Measurements from ENCODE around the gene SCGB2B2. TPM values are rescaled to one million over a fixed set of nuclear protein-coding genes. Genes with fewer than 3 reads are reported as not detected.
"Not testable (repeated sequence)": the region's sequence is repeated elsewhere in the genome, so short reads cannot be mapped to it uniquely, and the experiment has no call there.

Gene SCGB2B2
- total RNA-seq, 1 donor from 2014 or later, result 0.89 TPM

DNA sequence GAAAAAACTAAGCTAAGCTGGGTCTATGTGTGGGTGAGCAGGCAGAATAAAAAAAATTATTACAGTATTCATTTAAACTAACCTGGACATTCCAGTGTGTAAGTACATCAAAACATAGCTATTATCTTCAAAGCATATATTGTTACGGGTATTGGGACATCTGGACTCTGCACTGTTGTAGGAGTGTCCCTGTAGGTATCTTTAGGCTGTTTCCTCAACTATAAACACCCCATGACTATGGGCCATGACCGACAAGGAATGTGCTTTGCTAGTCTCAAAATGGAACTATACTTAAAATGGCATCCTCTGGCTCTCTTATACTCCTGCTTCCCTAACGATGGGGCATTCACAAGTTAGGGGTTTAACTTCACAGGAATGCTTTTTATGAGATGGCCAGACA lies 3.4 kb downstream of the SCGB2B2 start:
- no peak for DNase-seq
- intact Hi-C loops (cut with micrococcal nuclease), result no loop called here
- no peak for ATAC-seq

DNA sequence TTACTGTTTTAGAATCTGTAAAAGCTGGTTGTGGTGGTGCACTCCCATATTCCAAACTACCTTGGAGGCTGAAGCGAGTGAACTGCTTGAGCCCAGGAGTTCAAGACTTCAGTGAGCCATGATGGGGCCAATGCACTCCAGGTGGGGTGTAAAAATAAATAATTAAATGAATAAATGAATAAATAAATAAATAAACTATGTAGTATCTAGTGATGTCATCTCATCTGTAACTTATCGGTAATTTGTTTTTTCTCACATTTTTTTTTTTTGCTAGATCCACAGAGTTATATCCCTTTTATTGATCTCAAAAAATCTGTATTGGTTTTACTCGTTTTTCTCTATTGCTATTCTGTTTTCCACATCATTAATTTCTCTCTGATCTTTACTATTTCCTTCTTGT lies 5.0 kb downstream of the SCGB2B2 start:
- intact Hi-C loops (cut with micrococcal nuclease), result no loop called here
- ATAC-seq (no peak), DNase-seq (no peak)

DNA sequence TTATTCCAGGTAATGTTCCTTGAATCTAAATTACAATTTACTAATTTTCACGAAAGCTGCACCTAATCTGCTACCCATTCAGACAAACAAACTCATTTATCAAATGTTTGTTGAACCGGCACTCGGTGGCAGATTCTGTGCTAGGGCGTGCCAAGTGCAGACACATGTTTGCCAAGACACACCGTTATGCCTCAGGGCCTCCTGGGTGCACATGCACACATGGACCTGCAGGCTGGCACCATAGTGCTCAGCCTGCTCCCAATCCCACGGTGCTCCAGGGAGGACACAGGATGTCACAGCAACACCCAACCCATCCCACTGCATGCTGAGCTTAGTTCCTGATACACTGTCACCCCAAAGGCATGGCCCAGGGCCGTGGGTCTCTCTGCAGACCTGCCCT lies 7.7 kb downstream of the SCGB2B2 start:
- no peak for DNase-seq
- intact Hi-C loops (cut with micrococcal nuclease), result no loop called here
- ATAC-seq, result peak; percentile 44

DNA sequence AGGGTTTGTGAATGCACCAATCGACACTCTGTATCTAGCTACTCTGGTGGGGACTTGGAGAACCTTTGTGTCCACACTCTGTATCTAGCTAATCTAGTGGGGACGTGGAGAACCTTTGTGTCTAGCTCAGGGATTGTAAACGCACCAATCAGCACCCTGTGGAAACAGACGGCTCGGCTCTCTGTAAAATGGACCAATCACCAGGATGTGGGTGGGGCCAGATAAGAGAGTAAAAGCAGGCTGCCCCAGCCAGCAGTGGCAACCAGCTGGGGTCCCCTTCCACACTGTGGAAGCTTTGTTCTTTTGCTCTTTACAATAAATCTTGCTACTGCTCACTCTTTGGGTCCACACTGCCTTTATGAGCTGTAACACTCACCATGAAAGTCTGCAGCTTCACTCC lies 8.3 kb downstream of the SCGB2B2 start:
- intact Hi-C loops (cut with micrococcal nuclease); ATAC-seq: not testable (repeated sequence)

DNA sequence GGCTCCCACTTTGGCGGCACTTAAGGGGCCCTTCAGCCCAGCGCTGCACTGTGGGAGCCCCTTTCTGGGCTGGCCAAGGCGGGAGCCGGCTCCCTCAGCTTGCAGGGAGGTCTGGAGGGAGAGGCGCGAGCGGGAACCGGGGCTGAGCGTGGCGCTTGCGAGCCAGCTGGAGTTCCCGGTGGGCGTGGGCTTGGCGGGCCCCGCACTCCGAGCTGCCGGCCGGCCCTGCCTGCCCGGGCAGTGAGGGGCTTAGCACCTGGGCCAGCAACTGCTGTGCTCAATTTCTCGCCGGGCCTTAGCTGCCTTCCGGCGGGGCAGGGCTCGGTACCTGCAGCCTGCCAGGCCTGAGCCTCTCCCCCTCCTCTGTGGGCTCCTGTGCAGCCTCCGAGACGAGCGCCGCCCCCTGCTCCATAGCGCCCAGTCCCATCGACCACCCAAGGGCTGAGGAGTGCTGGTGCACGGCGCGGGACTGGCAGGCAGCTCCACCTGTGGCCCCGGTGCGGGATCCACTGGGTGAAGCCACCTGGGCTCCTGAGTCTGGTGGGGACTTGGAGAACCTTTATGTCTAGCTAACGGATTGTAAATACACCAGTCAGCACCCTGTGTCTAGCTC lies 8.8 kb downstream of the SCGB2B2 start:
- intact Hi-C loops (cut with micrococcal nuclease); DNase-seq; ATAC-seq: not testable (repeated sequence)

More for the DNA sequence above, 8.3 kb downstream of the SCGB2B2 start:
- DNase-seq, result not testable (repeated sequence)

DNA sequence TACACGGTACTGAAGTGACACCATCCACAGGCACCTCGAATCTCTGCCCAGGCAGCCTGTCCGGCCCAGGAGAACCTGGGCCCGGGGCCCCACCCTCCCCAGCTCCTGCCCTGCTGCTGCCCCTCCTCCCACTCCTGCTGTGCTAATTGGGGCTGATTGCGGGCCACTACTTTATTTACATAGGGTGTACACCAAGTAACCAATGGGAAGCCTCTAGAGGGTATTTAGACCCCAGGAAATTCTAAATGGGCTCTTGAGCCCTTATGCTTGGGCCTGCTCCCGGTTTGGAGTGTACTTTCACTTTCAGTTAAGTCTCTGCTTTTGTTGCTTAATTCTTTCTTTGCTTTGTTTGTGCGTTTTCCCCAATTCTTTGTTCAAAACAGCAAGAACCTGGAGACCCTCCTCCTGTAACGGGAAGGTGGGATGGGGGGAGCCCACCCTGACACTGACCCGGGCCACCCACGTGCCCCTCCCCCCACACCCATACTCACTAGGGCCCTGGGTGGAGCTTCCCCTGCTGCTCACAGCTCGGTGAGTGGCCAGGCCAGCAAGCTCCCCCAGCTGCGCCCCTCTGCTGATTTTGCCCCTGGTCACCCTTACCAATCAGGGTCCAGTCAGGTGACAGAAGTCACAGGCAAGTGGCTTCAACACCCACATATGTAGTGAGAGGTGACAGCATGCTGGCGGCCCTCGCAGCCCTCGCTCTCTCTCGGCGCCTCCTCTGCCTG lies 9.4 kb downstream of the SCGB2B2 start:
- intact Hi-C loops (cut with micrococcal nuclease), result no loop called here
- ATAC-seq (peak; percentile 30), DNase-seq (no peak)

DNA sequence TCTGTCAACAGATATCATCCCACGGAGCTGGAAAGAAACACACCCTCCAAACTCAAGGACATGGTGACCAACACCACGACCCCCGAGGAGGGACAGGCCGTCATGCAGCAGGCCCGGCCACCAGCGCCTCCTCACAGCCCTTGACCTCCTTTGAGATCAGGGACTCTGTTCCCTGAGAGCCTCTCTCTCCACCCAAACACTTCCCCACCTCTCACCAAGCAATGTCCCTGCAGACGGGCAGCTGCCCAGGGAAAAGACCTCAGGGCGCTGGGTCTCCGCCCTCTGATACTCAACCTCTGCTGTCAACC lies 10.0 kb downstream of the SCGB2B2 start:
- no peak for DNase-seq
- intact Hi-C loops (cut with micrococcal nuclease), result no loop called here
- no peak for ATAC-seq

DNA sequence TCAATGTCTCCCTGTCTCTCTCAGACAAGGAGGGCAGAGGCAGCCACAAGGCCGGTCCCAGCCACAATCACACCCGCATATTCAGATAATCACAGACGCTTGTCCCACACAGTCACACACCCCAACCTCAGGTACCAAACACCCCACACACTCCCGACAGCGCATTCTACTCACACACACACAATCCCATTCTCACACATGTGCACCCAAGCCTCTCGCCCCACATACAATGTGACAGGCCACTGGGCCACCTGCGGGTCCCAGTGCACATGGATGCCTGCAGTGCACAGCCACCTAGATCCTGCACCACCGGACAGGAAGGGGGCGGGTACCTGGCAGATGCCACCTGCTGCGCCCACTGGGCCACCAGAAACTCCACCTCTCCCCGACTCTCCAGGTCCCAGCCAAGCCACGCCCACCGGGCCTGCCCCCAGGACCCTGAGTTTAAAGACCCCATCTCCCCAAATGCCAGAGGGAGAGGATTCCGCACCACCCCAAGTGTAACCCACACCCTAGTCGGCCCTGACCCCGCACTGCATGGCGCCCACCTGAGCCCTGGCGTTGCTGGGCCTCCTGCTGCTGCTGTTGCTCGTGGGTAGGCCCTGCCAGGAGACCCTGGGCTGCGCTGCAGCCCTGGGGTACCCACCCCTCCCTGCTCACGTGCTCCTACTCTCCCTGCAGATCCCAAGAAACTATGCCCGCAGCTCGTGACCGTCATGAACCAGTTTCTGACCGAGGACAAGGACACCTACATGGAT lies 10.6 kb downstream of the SCGB2B2 start:
- DNase-seq (no peak), ATAC-seq (no peak)
- intact Hi-C loops (cut with micrococcal nuclease), result no loop called here

DNA sequence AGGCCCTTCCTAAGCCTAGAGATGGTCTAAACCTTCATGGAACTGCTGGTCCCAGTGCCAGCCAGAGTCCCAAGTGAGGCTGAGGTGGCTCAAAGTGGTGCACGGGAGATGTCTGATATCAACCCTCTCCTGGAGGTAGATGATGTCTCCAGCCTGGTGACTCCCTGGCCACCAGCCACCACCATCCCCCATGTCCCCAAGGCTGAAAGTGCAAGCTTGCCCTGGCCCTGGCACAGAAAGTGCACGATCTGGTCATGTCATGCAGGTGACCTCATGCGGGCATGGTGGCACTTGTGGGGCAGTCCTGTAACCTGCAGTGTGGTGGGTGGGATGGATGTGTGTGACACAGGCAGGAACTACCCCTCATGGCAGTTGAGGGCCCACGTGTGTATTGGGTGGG lies 11.7 kb downstream of the SCGB2B2 start:
- DNase-seq; ATAC-seq; intact Hi-C loops (cut with micrococcal nuclease): not testable (repeated sequence)

DNA sequence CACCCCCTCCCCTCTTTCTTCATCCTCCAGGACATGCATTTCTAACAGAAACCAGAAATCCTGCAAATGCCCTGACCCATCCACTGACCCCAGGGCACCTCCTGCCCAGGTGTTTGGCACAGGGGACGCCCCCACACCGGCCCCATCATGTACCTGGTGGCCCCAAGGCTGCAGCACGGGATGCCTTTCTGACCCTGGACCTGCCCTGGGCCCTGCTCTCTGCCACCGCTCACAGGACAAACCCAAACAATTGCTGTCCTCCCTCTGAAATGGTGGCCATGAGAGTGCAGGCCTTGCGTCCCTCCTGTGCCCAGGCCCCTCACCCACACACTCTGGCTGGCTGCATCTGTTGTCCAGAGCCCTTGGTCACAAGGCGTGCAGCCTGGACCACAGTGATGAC lies 12.1 kb downstream of the SCGB2B2 start:
- no peak for ATAC-seq
- no peak for DNase-seq
- intact Hi-C loops (cut with micrococcal nuclease), result no loop called here

DNA sequence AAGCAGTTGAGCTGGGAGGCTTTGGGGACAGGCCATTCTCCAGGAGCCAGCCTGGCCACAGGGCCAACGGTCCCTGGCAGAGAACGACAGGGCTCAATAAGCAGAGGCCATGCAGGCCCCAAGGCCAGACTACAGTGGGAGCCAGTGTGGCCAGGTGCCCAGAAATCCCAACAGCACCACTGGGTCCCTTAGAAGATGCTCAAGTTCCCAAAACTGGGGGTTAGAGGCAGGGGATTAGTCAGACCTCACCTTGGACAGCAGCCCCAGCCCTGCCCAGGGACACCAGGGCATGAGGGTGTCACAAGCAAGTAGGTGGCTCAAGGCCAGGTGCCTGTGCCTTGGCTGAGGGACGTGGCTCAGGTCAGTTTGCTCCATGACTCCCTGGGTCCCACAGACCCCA lies 12.8 kb downstream of the SCGB2B2 start:
- ATAC-seq, result peak; percentile 71
- intact Hi-C loops (cut with micrococcal nuclease), result no loop called here
- peak; percentile 59 for DNase-seq

DNA sequence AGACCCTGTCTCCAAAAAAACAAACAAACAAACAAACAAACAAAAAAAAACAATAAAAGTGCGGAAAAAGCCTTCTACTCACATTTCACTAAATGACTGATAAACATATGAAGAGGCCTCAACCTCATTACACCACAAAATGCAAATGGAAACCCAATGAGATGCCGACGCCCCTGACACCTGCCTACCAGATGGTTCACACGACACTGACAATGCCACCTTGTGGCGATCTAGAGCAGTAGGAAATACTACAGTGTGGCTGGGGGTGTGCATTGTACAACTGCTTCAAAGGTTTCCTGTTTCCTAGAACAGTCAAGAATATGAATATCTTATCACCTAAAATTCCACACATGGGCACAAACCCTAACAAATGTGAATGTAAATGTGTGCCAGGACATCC lies 14.0 kb downstream of the SCGB2B2 start:
- DNase-seq, result no peak
- peak; percentile 32 for ATAC-seq
- intact Hi-C loops (cut with micrococcal nuclease), result no loop called here

DNA sequence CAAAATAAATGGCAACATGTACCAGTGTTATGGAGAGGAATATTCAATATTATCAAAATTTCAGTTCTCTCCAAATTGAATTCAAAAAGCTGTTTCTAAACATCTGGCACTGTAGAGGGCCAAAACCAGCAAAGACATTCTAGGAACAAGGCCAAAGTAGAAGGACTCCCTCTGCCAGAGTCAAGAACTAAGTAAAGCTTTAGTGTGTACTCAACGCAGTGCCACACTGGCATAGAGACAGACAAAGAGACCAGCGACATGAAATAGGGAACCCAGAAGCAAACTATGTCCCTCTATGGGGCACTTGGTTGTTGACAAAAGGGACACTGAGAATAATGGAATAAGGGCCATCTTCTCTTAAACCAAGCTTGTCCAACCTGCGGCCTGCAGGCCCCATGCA lies 15.6 kb downstream of the SCGB2B2 start:
- intact Hi-C loops (cut with micrococcal nuclease), result no loop called here
- ATAC-seq, result peak; percentile 83
- DNase-seq, result no peak

DNA sequence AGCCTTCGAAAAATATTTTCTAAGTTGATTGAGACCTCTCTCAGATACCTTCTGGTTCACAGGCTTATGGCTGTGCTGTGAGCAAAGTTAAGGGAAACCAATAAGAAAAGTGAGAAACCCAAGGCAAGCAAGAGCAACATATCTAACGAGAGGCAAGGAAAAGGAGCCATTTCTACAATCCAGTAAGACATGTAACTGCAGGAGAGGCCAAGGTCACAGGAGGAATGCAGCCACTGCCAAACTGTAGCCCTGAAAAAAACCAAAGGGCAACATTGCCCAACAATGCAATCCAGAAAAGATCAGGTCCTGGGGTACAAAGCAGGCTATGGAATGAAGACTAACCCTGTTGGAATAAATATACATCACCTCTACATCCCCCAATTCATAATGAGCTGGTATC lies 21.3 kb downstream of the SCGB2B2 start:
- intact Hi-C loops (cut with micrococcal nuclease), result no loop called here

DNA sequence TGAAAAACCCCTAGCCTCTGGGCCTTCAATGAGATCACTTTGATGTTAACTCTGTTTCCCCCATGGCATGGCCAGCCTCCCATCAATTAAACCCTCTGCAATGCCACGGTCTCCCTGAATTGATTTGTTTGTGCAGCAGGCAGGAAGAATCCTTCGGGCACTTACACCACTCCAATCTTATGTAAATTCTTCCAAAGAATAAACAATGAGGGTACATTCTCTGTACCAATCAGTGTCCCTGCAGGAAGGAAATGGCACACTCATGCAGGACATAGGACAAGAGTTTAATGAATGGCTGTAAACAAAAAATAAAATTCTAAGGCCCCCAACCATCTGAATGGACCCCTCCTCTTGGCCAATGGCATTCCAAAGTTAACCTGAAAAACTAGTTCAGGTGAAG lies 22.2 kb downstream of the SCGB2B2 start:
- intact Hi-C loops (cut with micrococcal nuclease), result no loop called here
- DNase-seq (no peak), ATAC-seq (no peak)

More for the DNA sequence above, 21.3 kb downstream of the SCGB2B2 start:
- ATAC-seq, result no peak
- DNase-seq, result no peak

DNA sequence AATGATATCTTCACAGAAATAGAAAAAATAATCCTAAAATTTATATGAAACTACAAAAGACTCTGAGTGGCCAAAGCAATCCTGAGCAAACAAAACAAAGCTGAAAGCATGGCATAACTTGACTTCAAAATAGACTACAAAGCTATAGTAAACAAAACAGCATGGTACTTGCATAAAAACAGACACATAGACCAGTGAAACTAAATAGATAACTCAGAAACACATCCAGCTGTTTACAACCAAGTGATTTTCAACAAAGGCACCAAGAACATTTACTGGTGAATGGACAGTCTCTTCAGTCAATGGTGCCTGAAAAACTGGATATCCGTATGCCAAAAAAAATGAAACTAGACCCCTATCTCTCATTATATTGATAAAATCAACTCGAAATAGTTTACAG lies 25.2 kb downstream of the SCGB2B2 start:
- DNase-seq (no peak), ATAC-seq (no peak)
- intact Hi-C loops (cut with micrococcal nuclease), result no loop called here

DNA sequence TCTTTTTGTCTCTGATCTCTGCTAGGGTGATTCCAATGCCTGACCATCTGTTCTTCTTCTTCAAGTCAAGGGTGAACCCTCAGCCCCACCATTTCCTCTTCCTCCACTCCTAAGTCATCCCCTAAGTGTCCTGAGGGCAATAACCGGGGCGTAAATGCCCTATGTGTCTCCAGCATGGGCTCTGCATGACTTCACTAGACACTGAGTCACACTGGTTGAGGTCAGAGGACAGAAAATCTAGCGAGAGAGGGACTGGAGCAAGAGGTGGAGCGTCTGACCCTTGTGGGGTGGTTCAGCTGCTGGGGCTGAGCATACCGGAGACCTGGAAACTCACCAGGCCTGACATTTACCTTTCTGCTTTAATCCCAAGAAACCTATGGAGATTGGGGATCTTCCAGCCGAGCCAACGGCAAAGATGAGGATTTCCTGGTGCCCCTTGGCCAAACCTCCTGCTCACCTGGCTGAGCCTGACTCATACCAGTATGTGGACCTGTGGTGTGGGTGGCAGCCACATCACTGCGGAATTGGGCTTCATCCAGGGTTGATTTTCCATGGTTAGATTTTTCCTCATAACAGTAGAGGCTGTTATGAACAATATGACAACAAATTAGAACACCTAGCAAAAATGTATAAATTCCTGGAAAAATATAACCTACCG lies 26.9 kb downstream of the SCGB2B2 start:
- ATAC-seq (no peak), DNase-seq (no peak)
- intact Hi-C loops (cut with micrococcal nuclease), result no loop called here

DNA sequence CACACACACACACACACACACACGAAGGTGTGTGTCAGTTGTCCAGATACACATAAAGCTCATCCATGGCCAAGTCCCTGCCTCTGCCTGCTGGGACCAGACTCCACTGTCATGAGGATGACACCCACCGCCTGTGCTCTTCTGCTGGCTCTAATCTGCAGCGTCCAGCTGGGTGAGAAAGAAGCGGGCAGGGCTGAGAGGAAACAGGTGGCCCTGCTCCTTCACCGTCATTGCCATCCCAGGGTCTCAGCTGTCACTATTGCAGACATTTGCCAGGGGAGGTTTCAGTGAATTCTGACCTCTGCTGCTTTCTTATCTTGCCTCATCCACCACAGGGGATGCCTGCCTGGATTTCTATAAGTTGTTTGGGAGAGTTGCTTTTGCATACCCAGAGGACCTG lies 31.4 kb downstream of the SCGB2B2 start:
- ATAC-seq (no peak), DNase-seq (no peak)
- intact Hi-C loops (cut with micrococcal nuclease), result no loop called here

DNA sequence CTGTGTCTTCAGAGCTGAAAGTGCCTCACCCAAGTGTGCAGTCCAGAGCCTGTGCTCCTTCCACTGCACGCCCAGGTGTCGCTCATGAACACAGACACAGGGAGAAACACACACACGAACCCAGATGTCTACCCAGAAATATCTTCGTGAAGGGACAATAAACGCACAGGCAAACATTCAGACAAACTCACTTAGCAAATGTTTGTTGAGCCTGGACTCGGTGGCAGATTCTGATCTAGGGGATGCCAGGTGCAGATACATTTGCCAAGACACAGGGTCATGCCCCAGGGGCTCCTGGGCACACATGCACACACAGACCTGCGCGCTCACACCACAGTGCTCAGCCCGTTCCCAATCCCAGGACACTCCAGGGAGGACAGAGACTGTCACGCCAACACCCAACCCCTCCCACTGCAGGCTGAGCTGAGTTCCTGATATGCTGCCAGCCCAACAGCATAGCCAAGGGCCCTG lies 31.9 kb downstream of the SCGB2B2 start:
- DNase-seq (no peak), ATAC-seq (peak; percentile 61)
- intact Hi-C loops (cut with micrococcal nuclease), result loop anchor here (5.0 kb wide), 1 partner anchor 67 kb away; no protein-coding TSS in a partner anchor

DNA sequence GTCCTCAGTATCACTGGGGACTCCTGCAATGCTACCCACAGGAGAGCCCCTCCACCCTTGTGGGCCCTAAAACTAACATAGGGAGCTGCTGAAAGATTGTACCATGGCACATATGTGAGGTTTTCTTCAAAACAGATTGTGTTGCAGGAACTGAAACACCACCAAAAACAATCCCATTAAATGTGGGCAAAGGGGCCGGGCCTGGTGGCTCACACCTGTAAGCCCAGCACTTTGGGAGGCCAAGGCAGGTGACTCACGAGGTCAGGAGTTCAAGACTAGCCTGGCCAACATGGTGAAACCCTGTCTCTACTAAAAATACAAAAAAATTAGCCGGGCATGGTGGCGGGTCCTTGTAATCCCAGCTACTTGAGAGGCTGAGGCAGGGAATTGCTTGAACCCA lies 34.7 kb downstream of the SCGB2B2 start:
- DNase-seq (no peak), ATAC-seq (no peak)
- intact Hi-C loops (cut with micrococcal nuclease), result loop anchor here (5.0 kb wide), 1 partner anchor 70 kb away; no protein-coding TSS in a partner anchor
